ENCODE results near the gene VGLL2.

GRCh38 chr6:117265410-117266256, at the start of gene VGLL2:
- no peak for TF ChIP-seq EP300 (IDR thresholded peaks at IDR 0.05; ENCODE audit: borderline replicate concordance)
- no peak for TF ChIP-seq EGR1 (IDR thresholded peaks at IDR 0.05)
- TF ChIP-seq RAD21 (IDR thresholded peaks at IDR 0.05; ENCODE audit: low read depth) = no peak
- 0 out of 2 replicates have a peak, but pooled peaks have one; percentile 14 for TF ChIP-seq MAX (IDR thresholded peaks at IDR 0.05)
- no peak for TF ChIP-seq TEAD4 (IDR thresholded peaks at IDR 0.05)
- no peak for TF ChIP-seq REST (IDR thresholded peaks at IDR 0.05; ENCODE audit: low read depth)
- TF ChIP-seq CEBPB (IDR thresholded peaks at IDR 0.05) = no peak
- no peak for TF ChIP-seq TCF12 (IDR thresholded peaks at IDR 0.05; ENCODE audit: low read depth)
- no peak for TF ChIP-seq YY1 (IDR thresholded peaks at IDR 0.05; ENCODE audit: low read depth)
- TF ChIP-seq TAF1 (IDR thresholded peaks at IDR 0.05; ENCODE audit: low read depth) = no peak
- TF ChIP-seq NFIC (IDR thresholded peaks at IDR 0.05) = no peak

Data from Ishikawa (cell line).